Endothelial cell of umbilical vein (primary cell): ENCODE measurements around the gene RASGRF1. TPM values are rescaled to one million over a fixed set of nuclear protein-coding genes. Genes with fewer than 3 reads are reported as not detected.

Source experiments
- BruUV-seq: library from RNA; stranded (reverse); fragments of 400-500 nt; replicated peaks from 2 replicates; lab custom pipeline; 2021; lab: Mats Ljungman, UMichigan
- CTCF ChIA-PET: fragments of 300-600, 350-600 bp; sonication (Branson Sonifier 250); formaldehyde crosslinking; loops from one replicate; lab custom pipeline; 2021; ENCODE audit warnings: antibody characterized with exemption, inconsistent platforms; lab: Charles Lee
- POLR2A ChIA-PET: fragments of 300-600, 350-600 bp; sonication (Branson Sonifier 250); formaldehyde crosslinking; loops from one replicate; lab custom pipeline; 2021; ENCODE audit warnings: antibody characterized with exemption, inconsistent platforms; lab: Charles Lee
- DNase-seq: peaks from one replicate; pipeline ENCODE4 v3.0.0-alpha.2; 2011; ENCODE audit warnings: low read depth, low spot score
- FAIRE-seq: peaks from 2 replicates; lab custom pipeline; 2011; peaks lifted over from hg19 to GRCh38; lab: Jason Lieb, UNC
- H2AFZ ChIP-seq: 2 replicates; pipeline ENCODE4 v1.6.0; 2012; ENCODE audit warnings: low read depth, low read length, control low read depth, inconsistent platforms
- H3K27ac ChIP-seq: 2 replicates; pipeline ENCODE4 v1.5.1; 2011; ENCODE audit warnings: low read depth, mild to moderate bottlenecking, control low read depth, low read length, moderate library complexity; ENCODE audit not compliant: insufficient read depth
- H3K27me3 ChIP-seq, 2 experiments: 2 replicates each; pipeline versions ENCODE4 v1.6.0 to v1.6.1; 2011; ENCODE audit warnings: low read length in 2 of 2, mixed read lengths in 1 of 2; ENCODE audit not compliant: control insufficient read depth in 2 of 2, insufficient read depth in 2 of 2
- H3K36me3 ChIP-seq, 2 experiments: 2 replicates in 1 of 2; 3 replicates in 1 of 2; pipeline ENCODE4 v1.5.1; 2011; ENCODE audit warnings: low read length in 2 of 2, mild to moderate bottlenecking in 1 of 2, moderate library complexity in 1 of 2; ENCODE audit not compliant: control insufficient read depth in 2 of 2, insufficient read depth in 2 of 2; ENCODE audit errors: extremely low read depth in 1 of 2
- H3K4me1 ChIP-seq: 3 replicates; pipeline ENCODE4 v1.5.1; 2011; ENCODE audit warnings: mild to moderate bottlenecking, low read length; ENCODE audit not compliant: control insufficient read depth, insufficient read depth; ENCODE audit errors: extremely low read depth
- H3K4me2 ChIP-seq: 2 replicates; pipeline ENCODE4 v1.6.1; 2011; ENCODE audit warnings: low read length, control low read depth, mixed read lengths; ENCODE audit not compliant: insufficient read depth
- H3K4me3 ChIP-seq, 3 experiments: fragments of 200-600 bp in 1 of 3; sonication (generic), shearing (Covaris generic) in 1 of 3; replicated peaks in 1 of 3; 2 replicates each; pipeline ENCODE4 v1.5.1; 2011 to 2016; ENCODE audit warnings: control low read depth in 3 of 3, low read length in 3 of 3, mild to moderate bottlenecking in 2 of 3, inconsistent platforms in 1 of 3, low read depth in 1 of 3, moderate library complexity in 1 of 3; ENCODE audit not compliant: insufficient read depth in 1 of 3
- H3K79me2 ChIP-seq: 2 replicates; pipeline ENCODE4 v1.6.0; 2012; ENCODE audit warnings: low read length, inconsistent platforms; ENCODE audit not compliant: control insufficient read depth, insufficient read depth
- H3K9ac ChIP-seq: replicated peaks from 2 replicates; pipeline ENCODE3; 2011; ENCODE audit warnings: low read length, control low read depth; ENCODE audit not compliant: insufficient read depth; ENCODE audit errors: extremely low read depth
- H3K9me1 ChIP-seq: replicated peaks from 3 replicates; pipeline ENCODE4 v1.6.0; 2011; ENCODE audit warnings: mild to moderate bottlenecking, low read length; ENCODE audit not compliant: control insufficient read depth, insufficient read depth; ENCODE audit errors: extremely low read depth
- H3K9me3 ChIP-seq: replicated peaks from 2 replicates; pipeline ENCODE4 v1.5.1; 2012; ENCODE audit warnings: low read length, inconsistent platforms; ENCODE audit not compliant: control insufficient read depth, insufficient read depth
- H4K20me1 ChIP-seq: replicated peaks from 2 replicates; pipeline ENCODE3; 2011; ENCODE audit warnings: mild to moderate bottlenecking, low read length; ENCODE audit not compliant: control insufficient read depth, insufficient read depth; ENCODE audit errors: extremely low read depth
- CTCF ChIP-seq, 2 donors: IDR thresholded peaks; 1 replicate in 1 of 2; 2 replicates in 1 of 2; pipeline ENCODE4 v1.5.1; 2011; ENCODE audit warnings: low read length in 2 of 2, mild to moderate bottlenecking in 2 of 2, moderate library complexity in 2 of 2, control low read depth in 1 of 2, inconsistent platforms in 1 of 2, low read depth in 1 of 2; ENCODE audit not compliant: insufficient read depth in 1 of 2; ENCODE audit errors: extremely low read depth in 1 of 2
- EZH2 ChIP-seq: IDR thresholded peaks from 2 replicates; pipeline ENCODE4 v1.6.1; 2012; ENCODE audit warnings: borderline replicate concordance, low read depth, mild to moderate bottlenecking, moderate library complexity, low read length, inconsistent platforms; ENCODE audit not compliant: severe bottlenecking
- FOS ChIP-seq: IDR thresholded peaks from 2 replicates; pipeline ENCODE4 v1.6.1; 2011; ENCODE audit warnings: mild to moderate bottlenecking, low read length, moderate library complexity, borderline replicate concordance; ENCODE audit not compliant: insufficient read depth
- GATA2 ChIP-seq: IDR thresholded peaks from 2 replicates; pipeline ENCODE4 v1.7.0; 2011; ENCODE audit warnings: low read depth, mild to moderate bottlenecking, moderate library complexity, mixed read lengths, low read length; ENCODE audit not compliant: insufficient read length, insufficient read depth
- JUN ChIP-seq: IDR thresholded peaks from 2 replicates; pipeline ENCODE4 v1.6.1; 2011; ENCODE audit warnings: borderline replicate concordance, low read depth; ENCODE audit not compliant: insufficient read length, insufficient read depth
- MAX ChIP-seq: IDR thresholded peaks from 2 replicates; pipeline ENCODE4 v1.6.1; 2011; ENCODE audit not compliant: insufficient read depth, insufficient read length
- MYC ChIP-seq: IDR thresholded peaks from one replicate; pipeline ENCODE4 v1.6.1; 2011; ENCODE audit warnings: mild to moderate bottlenecking, low read depth, low read length
- POLR2A ChIP-seq: IDR thresholded peaks from 2 replicates; pipeline ENCODE4 v1.6.1; 2012; ENCODE audit warnings: low read depth, mild to moderate bottlenecking, control low read depth, low read length
- POLR2AphosphoS5 ChIP-seq: IDR thresholded peaks from 2 replicates; pipeline ENCODE4 v1.6.1; 2012; ENCODE audit warnings: low read depth, mild to moderate bottlenecking, control low read depth, low read length, moderate library complexity; ENCODE audit not compliant: insufficient read depth
- dilution Hi-C: fragments of 300-500 bp; cut with MboI; formaldehyde crosslinking; loops from one replicate; pipeline ENCODE4 v1.15.0; 2019; ENCODE audit warnings: low sequenced_read_pairs; ENCODE audit not compliant: extremely low pct_ligation_motif_present
- intact Hi-C: fragments of 100-400 bp; cut with micrococcal nuclease; formaldehyde crosslinking; loops from one replicate; pipeline ENCODE4 v1.10.0; 2022
- polyA plus RNA-seq, 4 experiments: library from polyadenylated mRNA; depleted of rRNA in 3 of 4; stranded (reverse) in 3 of 4; unstranded in 1 of 4; fragments of >200 nt; gene quantifications; 2 replicates each; pipeline versions ENCODE4 v1.2.1 to v1.2.3, GENCODE V29; 2011 to 2012; ENCODE audit warnings: missing spikeins in 1 of 4
- total RNA-seq: library from RNA; stranded (reverse); gene quantifications from 2 replicates; pipeline ENCODE4 v1.2.3, GENCODE V29; 2021

The RASGRF1 gene
- total and polyA plus RNA-seq, 2 donors (not counting 3 experiments of a cell fraction or from before 2014, with no cell fraction given): 0.04 TPM; not detected in 1

- Histone ChIP-seq H3K4me2 (peak overlapping the region; percentile 11), H3K36me3 (no peaks in the 10 kb centered on the region), H3K9me1 (no peaks in the 10 kb centered on the region), H3K27ac (no peak overlapping the region), H3K79me2 (no peaks in the 10 kb centered on the region), H3K9ac (no peak overlapping the region), H4K20me1 (no peaks in the 10 kb centered on the region), H3K4me1 (peaks cover 6% of the 10 kb centered on the region), H3K4me3 (no peak overlapping the region), H3K27me3 (no peaks in the 10 kb centered on the region), H2AFZ (peak overlapping the region; percentile 55), H3K9me3 (no peaks in the 10 kb centered on the region)
- dilution Hi-C loops (no loop called here), intact Hi-C loops (no loop called here)
- FAIRE-seq (peak; percentile 67), DNase-seq (peak; percentile 41)
- ChIA-PET POLR2A (no interaction called here), CTCF (interaction anchor here (1.1 to 1.2 kb wide), 2 partner anchors 42 to 247 kb away, joined by 3 to 4 read pairs; no protein-coding TSS in a partner anchor)
- no TSS peak for BruUV-seq
- TF ChIP-seq MYC: no peak
- TF ChIP-seq JUN: no peak
- no peak for TF ChIP-seq MAX
- no peak for TF ChIP-seq POLR2A
- TF ChIP-seq FOS: no peak
- TF ChIP-seq EZH2: no peak
- TF ChIP-seq GATA2: no peak
- no peak for TF ChIP-seq CTCF (IDR thresholded peaks at IDR 0.05; ENCODE audit: extremely low read depth in 1 of 2, insufficient read depth in 1 of 2, low read depth in 1 of 2, low read length in 2 of 2)
- TF ChIP-seq POLR2AphosphoS5: no peak
These were observed 153.3 kb downstream of the RASGRF1 start for GRCh38 chr15:78937132-78937739.
